SH-SY5Y (cell line): ENCODE measurements around the gene CCR3.

Experiments
- GATA2 ChIP-seq: IDR thresholded peaks from 2 replicates; pipeline ENCODE4 v1.6.1; 2011; ENCODE audit warnings: mild to moderate bottlenecking, low read depth, low read length
- GATA3 ChIP-seq: IDR thresholded peaks from 2 replicates; pipeline ENCODE4 v1.6.1; 2011; ENCODE audit warnings: low read depth, mild to moderate bottlenecking, low read length, moderate library complexity

GRCh38 chr3:46304739-46305138, 62.5 kb downstream of the CCR3 start:
- TF ChIP-seq GATA2: no peak
- no peak for TF ChIP-seq GATA3
